Activated CD8-positive, alpha-beta memory T cell treated with anti-CD3 and anti-CD28 coated beads, Interleukin-2, amount 50 U/mL, for 24 hours (primary cell): ENCODE data around the gene ACOT13.
"Not testable (repeated sequence)": the region's sequence is repeated elsewhere in the genome, so short reads cannot be mapped to it uniquely, and the experiment has no call there.

ENCODE experiments used
- DNase-seq: peaks from one replicate; pipeline ENCODE4 v3.0.0-alpha.2; 2020; ENCODE audit errors: extremely low read depth

The ACOT13 gene

GRCh38 chr6:24666641-24667377, at the start of gene ACOT13, which contains the start of gene TDP2:
Gene ACOT13, plus strand, starts transcription at chr6:24667077. Its CDS starts 187 bp downstream, at chr6:24667264.
Gene TDP2, minus strand, starts transcription at chr6:24666899. Its CDS starts 37 bp downstream, at chr6:24666862.
- peak; percentile 91 for DNase-seq

DNA sequence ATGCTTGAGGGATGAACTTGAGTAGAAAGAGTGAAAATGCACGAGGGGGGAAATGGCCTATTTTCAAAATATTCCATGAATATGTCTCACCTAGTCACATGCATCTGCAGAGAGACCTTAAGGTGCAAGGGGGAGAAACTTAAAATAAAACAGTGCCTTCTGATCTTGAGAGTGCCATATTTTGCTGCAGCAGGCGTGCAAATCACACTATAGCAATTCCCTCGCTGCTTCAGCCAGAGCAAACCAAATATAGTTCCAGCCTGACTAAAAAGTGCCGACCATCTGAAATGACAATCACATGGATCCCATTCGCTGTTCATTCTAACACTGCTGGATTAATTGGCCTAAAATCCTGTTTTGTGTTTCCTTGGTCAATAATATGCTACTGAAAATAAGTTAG, 47.2 kb upstream of the ACOT13 start:
- DNase-seq = no peak

GRCh38 chr6:24620637-24621036, 46.2 kb upstream of the ACOT13 start:
- no peak for DNase-seq

DNA sequence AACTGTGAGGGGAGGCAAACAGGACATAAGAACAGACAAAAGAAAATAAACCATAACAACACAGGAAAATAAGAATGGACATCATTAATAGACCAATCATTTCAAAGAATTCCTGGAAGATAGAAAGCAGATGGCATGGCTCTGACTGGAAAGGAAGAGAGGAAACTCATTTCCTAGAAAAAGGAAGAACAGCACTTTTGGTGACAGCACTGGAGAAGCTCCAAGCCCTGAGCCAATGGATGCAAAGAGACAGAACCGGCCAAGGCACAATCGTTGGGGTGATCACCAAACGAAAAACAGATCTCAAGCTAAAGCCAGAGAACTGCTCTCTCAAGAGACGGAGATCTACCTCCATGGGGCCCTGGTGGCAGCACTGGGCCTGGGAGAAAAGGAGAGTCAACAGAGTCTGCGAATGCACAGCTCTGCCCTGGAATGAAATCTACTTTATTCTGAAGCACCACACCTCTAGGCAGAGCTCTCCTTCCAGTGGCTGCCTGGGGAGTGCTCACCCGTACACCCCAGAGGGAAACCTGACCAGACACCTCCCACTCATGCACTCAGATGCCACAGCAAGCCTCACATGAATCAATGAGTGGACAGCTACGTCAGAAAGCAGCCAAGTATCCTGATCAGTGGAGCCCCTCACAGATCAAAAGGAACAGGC, 45.1 kb upstream of the ACOT13 start:
- no peak for DNase-seq

DNA sequence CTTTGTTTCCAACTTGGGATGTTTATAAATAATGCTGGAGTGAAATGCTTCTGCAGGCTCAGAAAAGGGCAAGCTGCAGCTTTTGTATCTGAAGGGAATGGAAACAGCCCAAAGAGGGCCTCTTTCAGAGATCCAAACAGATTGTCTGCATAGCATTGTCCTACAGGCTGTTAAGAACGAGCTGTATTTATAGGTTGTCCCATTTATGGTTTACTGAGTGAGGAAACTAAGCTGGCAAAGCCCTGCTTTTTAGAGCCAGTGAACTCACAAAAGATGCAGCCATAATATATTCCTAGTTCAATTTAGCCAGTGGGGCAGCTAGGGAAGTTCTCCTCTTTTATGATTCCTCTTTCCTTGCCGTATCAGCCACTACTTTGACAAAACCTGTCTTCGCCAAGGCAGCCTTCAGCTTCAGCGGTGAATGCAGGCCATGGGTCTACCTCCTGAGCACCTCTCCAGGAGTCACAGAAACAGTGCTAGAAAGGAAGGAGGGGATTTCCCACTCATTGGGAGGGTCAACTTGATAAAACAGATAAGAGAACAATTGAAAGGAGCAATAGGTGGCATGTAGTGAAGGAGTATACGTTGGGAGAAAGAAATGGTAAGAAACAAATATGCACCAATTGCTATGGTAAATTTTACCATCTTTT, 35.9 kb upstream of the ACOT13 start:
- DNase-seq = no peak

DNA sequence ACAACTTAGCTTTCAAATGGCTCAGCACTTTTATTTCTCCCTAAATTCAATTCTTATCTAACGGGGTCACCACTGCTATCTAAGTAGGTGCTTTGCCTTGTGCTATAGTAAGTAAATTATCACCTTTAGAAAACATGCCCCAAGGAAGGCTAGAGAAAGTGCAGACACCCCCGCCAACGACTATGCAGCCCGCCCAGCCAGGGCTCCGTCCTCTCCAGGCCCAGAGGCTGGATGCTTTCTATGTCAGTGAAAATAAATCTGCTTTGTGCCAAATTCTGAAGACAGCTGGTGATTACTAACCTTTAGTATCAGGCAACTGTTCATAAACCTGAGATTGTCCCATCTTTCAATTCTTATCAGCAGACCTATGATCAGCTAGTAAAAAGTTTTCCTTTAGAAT, 35.2 kb upstream of the ACOT13 start:
- no peak for DNase-seq

- DNase-seq = no peak
Observed at GRCh38 chr6:24632573-24632972, 34.3 kb upstream of the ACOT13 start.

DNA sequence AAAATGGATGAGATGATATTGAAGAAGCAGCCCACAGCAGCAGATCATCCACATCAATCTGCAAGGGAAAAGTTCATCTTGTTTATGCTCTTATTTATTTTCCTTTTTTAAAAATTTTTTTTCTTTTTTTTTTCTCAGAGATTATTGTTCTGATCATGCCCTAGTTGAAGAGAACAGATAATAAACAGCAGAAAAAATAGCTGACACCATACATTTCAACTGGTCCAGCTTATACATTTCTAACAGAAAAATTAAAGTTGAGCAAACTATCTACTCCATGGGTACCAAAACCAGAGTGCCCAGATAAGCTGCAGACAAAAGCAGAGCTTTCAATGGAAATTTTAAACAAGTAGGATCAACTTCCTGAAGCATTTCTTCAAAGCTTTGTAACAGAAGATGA, 30.2 kb upstream of the ACOT13 start:
- DNase-seq = no peak

- DNase-seq = no peak
Observed at GRCh38 chr6:24640166-24640565, 26.7 kb upstream of the ACOT13 start.

- not testable (repeated sequence) for DNase-seq
Observed at GRCh38 chr6:24640631-24641030, 26.2 kb upstream of the ACOT13 start.

- no peak for DNase-seq
Observed at GRCh38 chr6:24642061-24642460, 24.8 kb upstream of the ACOT13 start.

DNA sequence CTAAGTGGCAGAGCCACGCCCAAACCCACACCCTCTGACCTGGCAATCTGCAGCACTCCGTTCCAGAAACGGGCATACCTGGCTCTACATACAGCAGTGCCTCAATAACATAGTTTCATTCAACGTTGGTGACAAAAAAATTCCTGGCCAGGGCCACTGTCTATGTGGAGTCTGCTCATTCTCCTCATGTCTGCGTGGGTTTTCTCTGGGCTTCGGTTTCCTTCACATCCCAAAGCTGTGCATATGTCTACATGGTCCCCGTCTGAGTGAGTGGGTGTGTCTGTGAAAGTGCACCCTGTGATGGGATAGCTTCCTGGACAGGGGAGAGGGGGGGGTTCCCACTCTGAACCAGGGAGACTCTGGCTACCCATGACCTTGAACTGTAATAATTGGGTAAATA, 23.0 kb upstream of the ACOT13 start:
- no peak for DNase-seq

GRCh38 chr6:24644377-24644776, 22.5 kb upstream of the ACOT13 start:
- no peak for DNase-seq

DNA sequence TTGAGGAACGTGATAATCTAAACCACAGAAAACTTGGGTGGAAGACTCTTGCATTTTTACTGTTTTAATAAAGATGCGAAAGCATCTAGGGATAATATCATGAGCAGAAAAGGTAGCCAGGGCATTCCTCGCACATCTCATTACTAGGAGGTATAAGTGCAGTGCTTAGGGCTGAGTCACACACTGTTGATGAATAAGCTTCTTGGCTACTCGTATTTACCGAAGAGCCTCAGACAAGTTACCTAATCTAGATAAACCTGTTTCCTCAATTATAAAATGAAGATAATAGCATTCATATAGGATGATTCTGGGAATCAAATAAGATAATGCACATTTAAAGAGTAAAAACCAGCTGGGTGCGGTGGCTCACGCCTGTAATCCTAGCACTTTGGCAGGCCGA, 20.1 kb upstream of the ACOT13 start:
- DNase-seq = no peak

GRCh38 chr6:24648276-24648675, 18.6 kb upstream of the ACOT13 start:
- no peak for DNase-seq

GRCh38 chr6:24649691-24650090, 17.2 kb upstream of the ACOT13 start:
- no peak for DNase-seq

DNA sequence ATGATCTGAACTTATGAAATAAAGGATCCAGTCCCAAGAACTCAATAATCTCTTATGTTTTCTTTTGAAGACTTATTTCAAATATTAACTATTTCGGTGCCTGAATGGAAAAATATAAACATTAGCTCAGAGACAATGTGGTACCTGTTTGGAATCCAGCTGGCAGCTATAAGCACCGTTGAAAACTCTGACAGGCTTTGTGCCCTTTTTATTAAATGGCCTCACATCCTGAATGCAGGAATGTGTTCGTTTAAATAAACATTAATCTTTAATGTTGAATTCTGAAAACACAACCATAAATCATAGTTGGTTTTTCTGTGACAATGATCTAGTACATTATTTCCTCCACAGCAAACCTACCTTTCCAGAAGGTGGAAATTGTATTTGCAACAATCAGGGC, 16.5 kb upstream of the ACOT13 start:
- DNase-seq = no peak

DNA sequence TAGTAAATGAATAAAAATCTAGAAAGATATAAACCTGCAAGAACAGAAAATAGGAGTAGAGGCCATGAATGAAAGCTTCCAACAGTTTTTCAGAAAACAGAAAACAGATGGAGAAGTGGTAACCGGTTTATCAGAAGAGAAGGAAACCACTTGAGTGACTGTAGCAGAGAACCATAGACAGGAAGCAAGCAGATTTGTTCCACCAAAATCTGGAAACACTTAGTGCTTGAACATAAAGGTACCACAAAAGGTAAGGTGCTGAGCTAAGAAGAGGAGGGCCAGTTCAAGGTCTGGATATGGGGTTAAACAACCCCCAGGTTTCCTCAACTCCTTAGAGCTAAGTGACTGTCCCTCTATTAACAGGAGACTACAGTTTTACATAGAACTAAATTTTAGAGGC, 11.7 kb upstream of the ACOT13 start:
- DNase-seq = no peak

GRCh38 chr6:24658573-24659560, 8.0 kb upstream of the ACOT13 start:
- DNase-seq = no peak

GRCh38 chr6:24659561-24659960, 7.3 kb upstream of the ACOT13 start:
- DNase-seq = no peak

DNA sequence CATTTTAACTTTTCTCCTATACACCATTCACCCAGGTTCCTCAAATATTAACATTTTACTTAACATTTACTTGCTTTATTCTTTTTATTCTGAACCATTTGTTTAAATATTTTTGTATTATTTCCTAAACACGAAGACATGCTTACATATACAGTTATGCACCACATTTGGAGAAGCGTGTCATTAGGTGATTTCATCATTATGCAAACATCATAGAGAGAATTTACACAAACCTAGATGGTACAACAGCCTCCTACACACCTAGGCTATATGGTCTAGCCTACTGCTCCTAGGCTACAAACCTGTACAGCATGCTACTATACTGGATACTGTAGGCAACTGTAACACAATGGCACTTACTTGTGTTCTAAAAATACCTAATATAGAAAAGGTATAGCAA, 6.8 kb upstream of the ACOT13 start:
- DNase-seq = no peak

DNA sequence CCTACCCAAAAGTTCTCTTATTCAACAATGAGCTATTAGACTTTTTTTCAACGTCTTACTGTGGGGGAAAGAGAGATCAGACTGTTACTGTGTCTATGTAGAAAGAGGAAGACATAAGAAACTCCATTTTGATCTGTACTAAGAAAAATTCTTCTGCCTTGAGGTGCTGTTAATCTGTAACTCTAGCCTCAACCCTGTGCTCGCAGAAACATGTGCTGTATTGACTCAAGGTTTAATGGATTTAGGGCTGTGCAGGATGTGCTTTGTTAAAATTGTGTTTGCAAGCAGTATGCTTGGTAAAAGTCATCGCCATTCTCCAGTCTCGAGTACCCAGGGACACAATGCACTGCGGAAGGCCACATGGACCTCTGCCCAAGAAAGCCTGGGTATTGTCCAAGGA, 5.1 kb upstream of the ACOT13 start:
- DNase-seq = not testable (repeated sequence)
